GM10847 (cell line): Measurements from ENCODE around the gene SELENOF.
A peak's percentile ranks its signal among the peaks of the same experiment; 100 is the strongest.

Source experiments
- POLR2A ChIP-seq: IDR thresholded peaks from 2 replicates; pipeline ENCODE4 v1.6.1; 2011; ENCODE audit not compliant: insufficient read length; ENCODE audit errors: extremely low read depth

Gene SELENOF

GRCh38 chr1:86913896-86914600, at the start of gene SELENOF:
SELENOF (minus strand) TSS chr1:86914126; CDS start chr1:86914111, 15 bp downstream.
- TF ChIP-seq POLR2A: peak; percentile 76

- TF ChIP-seq POLR2A: no peak
These were observed 46.6 kb upstream of the SELENOF start for GRCh38 chr1:86960548-86960947.

- TF ChIP-seq POLR2A: no peak
These were observed 43.3 kb upstream of the SELENOF start for GRCh38 chr1:86957221-86957620.

GRCh38 chr1:86956221-86956620, 42.3 kb upstream of the SELENOF start:
- no peak for TF ChIP-seq POLR2A

- no peak for TF ChIP-seq POLR2A
These were observed 41.8 kb upstream of the SELENOF start for GRCh38 chr1:86955678-86956077.

- TF ChIP-seq POLR2A: no peak
These were observed 39.2 kb upstream of the SELENOF start for GRCh38 chr1:86953167-86953566.

GRCh38 chr1:86951430-86951829, 37.5 kb upstream of the SELENOF start:
- TF ChIP-seq POLR2A: no peak

- TF ChIP-seq POLR2A: no peak
These were observed 36.9 kb upstream of the SELENOF start for GRCh38 chr1:86950712-86951419.

GRCh38 chr1:86948212-86948611, 34.3 kb upstream of the SELENOF start:
- TF ChIP-seq POLR2A: no peak

GRCh38 chr1:86942743-86943142, 28.8 kb upstream of the SELENOF start:
- TF ChIP-seq POLR2A: no peak

GRCh38 chr1:86942042-86942441, 28.1 kb upstream of the SELENOF start:
- TF ChIP-seq POLR2A: no peak

- no peak for TF ChIP-seq POLR2A
These were observed 26.7 kb upstream of the SELENOF start for GRCh38 chr1:86940599-86940998.

- no peak for TF ChIP-seq POLR2A
These were observed 25.5 kb upstream of the SELENOF start for GRCh38 chr1:86939406-86939805.

- TF ChIP-seq POLR2A: no peak
These were observed 24.9 kb upstream of the SELENOF start for GRCh38 chr1:86938855-86939254.

GRCh38 chr1:86938450-86938849, 24.5 kb upstream of the SELENOF start:
- no peak for TF ChIP-seq POLR2A

- no peak for TF ChIP-seq POLR2A
These were observed 19.8 kb upstream of the SELENOF start for GRCh38 chr1:86933562-86934377.
